HL-60/S4 treated with retinoic acid at 250 ng/mL for 4 days and 3 days (cell line): Measurements from ENCODE around the gene MBP.

Source experiments
- in situ Hi-C: fragments of 300-500 bp; cut with MboI; formaldehyde crosslinking; loops from 2 replicates; pipeline ENCODE4 v1.7.0; 2022; ENCODE audit warnings: low sequenced_read_pairs

Gene MBP

GRCh38 chr18:77069931-77070330 lies 62.7 kb downstream of the MBP start:
- in situ Hi-C loops = loop anchor here (10.0 kb wide), 1 partner anchor 45 kb away; no protein-coding TSS in a partner anchor

GRCh38 chr18:77069482-77069881 lies 63.1 kb downstream of the MBP start:
- in situ Hi-C loops = loop anchor here (10.0 kb wide), 1 partner anchor 45 kb away; no protein-coding TSS in a partner anchor

DNA sequence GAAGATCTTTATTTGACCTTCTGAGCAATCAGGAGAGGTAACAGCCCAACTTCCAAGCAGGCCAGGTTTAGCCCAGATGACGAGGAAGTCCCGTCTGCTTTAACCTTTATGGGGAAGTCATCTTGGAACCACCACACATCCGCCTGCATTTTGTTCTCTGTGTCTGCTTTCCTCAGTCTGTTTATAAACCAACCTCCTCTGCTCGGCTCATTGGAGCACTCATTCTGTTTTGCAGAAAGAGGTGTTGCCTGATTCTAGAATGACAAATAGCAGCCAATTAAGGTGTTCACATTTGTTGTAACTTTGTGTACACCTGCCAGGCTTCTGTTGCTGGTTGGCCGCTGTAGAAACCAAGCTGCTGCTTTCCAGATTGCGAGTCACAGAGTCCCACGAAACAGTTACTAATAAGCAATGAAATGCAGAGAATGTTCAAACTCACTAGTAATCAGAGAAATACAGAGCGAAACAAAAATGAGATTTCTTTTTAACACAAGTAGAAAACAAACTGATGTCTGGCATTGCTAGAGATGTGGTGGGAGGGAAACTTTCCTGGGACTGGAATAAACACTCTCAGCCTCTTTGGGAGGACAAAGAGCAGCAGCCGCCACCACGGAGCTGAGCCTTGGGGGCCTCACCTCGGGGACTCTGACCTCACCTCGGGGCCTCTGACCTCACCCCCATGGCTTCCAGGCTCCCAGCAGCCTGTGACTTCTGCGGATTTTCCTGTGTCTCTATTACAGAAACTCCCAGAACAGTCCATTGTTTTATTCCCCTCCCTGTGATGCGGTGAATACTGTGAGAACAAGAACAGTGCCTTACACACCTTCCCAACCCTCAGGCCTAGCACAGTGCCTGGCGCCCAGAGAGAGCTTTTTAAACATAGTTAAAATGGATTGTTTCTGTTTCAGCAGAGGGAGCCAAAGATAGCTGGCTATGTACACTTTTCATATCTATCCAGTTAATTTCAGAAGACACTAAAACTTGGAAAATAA lies 64.0 kb downstream of the MBP start:
- in situ Hi-C loops = loop anchor here (10.0 kb wide), 1 partner anchor 46 kb away; no protein-coding TSS in a partner anchor

DNA sequence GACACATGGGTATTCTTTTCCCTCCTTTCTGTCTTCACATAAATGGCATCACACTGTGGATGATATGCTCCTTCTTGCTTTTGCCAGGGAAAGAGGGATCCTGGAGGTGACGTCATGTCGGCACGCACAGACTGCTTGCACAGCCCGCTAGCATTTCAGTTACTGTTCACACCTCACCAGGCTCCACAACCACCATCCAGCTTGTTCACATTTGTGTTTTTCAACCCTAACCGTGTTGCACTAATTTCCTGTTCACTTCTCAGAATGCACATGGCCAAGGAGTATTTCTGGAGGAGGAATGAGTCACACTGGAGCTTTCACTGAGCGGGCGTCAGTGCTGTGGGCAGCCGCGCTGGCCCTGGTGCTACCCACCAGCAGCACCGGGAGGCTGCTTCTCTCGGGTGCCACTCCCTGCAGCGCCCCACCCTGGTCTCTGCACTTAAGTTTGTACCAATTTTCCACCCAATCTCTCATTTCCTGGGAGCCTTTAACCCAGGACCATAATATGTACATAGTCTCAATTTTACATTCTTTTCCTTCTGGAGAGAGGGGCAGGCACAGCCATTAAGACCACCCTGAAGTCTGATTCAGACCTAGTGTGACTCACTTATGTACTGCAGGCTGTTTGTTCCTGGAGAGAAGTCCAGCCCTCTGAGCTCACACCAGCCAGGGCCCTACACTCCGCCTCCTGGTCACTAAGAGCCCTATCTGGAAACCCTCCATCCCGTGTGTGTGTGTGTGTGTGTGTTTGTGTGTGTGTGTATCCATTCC lies 65.1 kb downstream of the MBP start:
- in situ Hi-C loops = loop anchor here (10.0 kb wide), 1 partner anchor 47 kb away; no protein-coding TSS in a partner anchor

DNA sequence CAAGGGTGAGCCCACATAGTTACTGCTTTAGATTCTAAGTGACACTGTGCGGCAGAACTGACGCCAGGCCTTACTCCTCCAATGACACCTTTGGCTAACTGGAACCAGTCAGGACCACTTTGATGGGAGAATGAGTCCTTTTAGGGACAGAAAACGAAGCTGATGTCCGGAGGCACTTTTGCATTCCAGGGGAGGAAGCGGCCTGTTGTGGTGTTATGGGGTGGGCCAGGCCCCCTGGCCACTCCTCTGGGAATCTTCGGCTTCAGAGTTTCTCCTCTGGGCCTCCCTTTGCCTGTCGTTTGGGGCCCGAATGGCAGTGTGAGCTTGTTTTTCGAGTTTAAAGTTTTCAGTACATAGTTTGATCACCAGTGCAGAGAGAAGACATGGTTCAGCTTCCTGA lies 65.9 kb downstream of the MBP start:
- in situ Hi-C loops = loop anchor here (10.0 kb wide), 1 partner anchor 48 kb away; no protein-coding TSS in a partner anchor

DNA sequence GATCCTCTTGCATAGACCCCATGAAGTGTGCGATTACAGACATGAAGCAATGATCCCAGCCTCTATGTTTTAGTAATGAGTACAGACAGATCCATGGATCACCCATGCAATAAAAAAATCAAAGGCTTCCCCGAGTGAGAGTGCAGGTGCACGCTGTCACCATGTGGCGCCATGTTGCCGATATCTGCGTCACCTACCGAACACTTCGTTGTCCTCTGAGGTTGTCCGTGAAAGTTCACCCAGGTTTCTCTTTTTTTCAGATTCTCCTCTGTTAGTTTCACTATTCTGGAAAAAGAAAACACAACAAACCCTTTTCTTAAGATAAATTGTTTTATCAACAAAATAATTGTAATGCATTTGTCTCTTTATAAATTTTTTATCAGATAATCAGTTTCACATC lies 66.5 kb downstream of the MBP start:
- in situ Hi-C loops = loop anchor here (10.0 kb wide), 1 partner anchor 49 kb away; no protein-coding TSS in a partner anchor

DNA sequence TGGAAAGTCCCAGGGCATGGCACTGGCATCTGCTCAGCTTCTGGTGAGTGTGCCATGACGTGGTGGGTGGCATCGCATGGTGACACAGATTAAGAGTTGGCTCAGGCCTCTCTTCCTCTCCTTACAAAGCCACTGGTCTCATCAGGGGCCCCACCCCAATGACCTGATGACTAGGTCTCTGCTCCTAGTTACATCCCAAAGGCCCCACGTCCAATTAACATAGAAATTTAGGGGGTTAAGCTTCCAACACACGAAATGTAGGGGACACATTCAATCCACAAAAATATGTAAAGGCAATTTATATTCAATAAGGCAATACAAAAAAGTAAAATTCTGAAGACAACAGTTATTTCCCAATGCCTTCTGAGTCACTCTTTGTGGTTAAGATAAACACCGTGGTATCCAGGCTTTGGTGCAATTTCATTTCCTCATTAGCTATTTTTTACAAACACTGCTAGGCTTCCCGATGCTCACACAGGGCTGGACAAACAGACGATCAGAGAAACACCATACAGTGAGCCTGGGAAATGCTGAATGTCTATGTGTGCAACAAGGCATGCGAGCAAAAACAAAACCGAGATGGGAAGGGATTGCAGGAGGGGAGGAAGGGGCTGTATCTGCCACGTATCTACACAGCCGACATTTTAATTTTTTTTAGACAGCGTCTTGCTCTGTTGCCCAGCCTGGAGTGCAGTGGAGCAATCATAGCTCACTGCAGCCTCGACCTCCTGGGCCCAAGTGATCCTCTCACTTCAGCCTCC lies 67.2 kb downstream of the MBP start:
- in situ Hi-C loops = loop anchor here (10.0 kb wide), 1 partner anchor 49 kb away; no protein-coding TSS in a partner anchor

- in situ Hi-C loops = loop anchor here (10.0 kb wide), 1 partner anchor 52 kb away; no protein-coding TSS in a partner anchor
Measured at GRCh38 chr18:77063260-77063659, 69.3 kb downstream of the MBP start.

GRCh38 chr18:77062518-77063003 lies 70.0 kb downstream of the MBP start:
- in situ Hi-C loops = loop anchor here (10.0 kb wide), 1 partner anchor 52 kb away; no protein-coding TSS in a partner anchor

GRCh38 chr18:77061946-77062517 lies 70.6 kb downstream of the MBP start:
- in situ Hi-C loops = loop anchor here (10.0 kb wide), 1 partner anchor 53 kb away; no protein-coding TSS in a partner anchor

GRCh38 chr18:77061281-77061945 lies 71.2 kb downstream of the MBP start:
- in situ Hi-C loops = loop anchor here (10.0 kb wide), 1 partner anchor 53 kb away; no protein-coding TSS in a partner anchor

- in situ Hi-C loops = loop anchor here (10.0 kb wide), 1 partner anchor 55 kb away; no protein-coding TSS in a partner anchor
Measured at GRCh38 chr18:77060151-77060550, 72.4 kb downstream of the MBP start.

DNA sequence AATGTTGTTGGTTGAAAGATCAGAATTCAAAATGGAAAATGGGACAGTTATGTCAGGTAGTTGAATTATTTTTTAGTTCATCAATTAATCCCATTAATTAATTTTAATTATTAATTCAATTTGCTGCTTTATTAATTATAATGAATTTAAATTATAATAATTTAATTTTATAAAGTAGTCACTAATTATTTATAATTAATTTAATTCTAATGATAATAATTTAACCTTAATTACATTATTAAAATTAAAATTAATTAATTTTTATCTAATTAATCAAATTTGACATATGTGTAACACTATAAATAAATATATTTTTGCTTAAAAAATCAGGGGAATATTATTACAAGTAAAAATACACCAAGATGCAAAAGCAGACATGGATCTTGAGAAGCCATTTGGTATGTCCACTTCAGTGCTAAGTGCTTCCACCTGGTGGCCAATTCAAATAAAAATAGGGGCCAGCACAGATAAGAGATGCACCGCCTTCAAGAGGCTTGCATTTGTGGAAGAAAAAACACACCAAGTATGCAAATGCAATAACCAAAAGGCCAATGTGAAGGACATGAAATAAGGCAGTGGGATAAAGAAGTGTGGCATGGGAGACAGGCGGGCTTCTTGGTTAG lies 73.2 kb downstream of the MBP start:
- in situ Hi-C loops = no loop called here

DNA sequence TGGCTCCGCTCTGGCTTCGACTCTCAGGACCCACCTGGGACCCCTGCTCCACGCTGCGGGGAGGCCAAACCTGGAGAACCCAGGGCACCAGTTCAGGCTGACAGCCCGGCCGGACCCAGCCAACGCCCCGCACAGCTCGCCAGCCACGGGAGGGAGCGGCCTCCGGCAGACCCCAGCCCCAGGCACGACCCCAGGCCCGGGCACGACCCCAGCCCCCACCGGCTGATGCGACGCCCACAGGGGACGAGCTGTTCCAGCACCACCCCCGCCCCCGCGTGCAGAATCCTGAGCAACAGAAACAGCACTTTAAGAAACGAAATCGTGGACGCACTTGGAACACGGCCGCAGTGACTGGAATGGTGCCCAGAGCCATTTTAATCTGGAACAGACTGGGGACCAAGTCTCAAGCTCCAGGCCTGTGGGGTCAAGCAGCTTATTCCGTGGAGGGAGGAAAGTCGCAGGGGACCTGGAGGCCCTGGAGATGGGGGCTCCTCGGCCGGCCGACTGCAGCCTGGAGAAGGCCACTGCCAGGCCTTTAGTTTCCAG lies 74.2 kb downstream of the MBP start:
- in situ Hi-C loops = no loop called here

DNA sequence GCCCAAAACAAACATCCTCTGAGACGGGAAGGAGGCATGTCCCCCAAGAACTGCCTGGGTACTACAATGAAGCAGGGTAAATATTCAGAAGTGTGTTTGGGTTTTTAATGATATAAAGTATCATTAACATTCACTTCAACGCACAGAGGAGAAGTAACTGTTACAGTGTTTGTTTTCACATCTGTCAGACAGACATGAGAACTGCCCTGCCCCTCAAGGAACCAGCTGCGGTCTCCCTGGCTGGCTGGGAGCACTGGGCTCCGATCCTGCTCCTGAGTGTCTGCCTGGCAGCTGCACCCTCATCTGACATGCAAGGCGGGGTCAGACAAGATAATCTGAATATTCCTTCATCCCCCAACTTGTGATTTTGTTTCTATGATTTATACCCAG lies 75.6 kb downstream of the MBP start:
- in situ Hi-C loops = no loop called here

GRCh38 chr18:77056344-77057005 lies 76.1 kb downstream of the MBP start:
- in situ Hi-C loops = no loop called here

DNA sequence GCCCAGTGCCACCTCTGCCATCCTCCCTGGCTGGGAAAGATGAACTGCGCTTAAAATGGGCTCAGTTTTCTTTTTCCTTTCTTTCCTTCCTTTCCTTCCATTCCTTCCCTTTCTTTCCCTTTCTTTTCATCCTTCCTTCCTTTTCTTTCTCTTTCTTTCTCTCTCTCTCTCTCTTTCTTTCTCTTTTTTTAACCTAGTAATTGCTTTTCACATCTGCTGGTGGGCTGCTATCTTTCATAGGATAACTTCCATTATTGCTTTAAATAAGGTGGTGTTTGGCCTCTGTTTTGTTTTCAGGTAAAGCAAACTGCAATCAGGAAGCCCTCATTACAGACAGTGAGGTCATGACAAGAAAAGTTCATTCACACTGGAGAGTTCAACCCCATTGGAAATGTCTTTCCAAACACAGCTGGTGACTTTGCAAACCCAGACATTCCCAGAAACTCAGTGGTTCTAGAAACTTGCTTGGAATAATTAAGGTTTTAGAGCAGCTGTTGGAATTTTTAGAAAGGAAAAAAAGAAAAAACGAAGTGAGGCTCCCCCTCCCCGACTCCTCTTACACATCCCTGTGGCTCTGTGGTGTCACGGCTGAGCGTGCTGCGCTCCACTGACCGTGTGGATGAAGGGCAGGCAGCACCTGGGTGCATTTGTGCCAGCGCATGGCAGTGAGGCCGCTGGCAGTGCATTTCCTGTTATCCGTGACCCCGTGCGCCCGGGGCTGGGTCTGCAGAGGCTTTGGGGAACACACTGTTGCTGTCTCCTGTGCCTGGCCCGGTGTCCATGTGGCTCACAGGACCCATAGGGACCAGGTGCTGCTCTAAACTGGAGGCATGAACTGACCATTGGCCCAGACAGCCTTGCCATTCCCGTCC lies 76.9 kb downstream of the MBP start:
- in situ Hi-C loops = no loop called here
